ENCODE measurements around the gene SLC25A31. TPM values are rescaled to one million over a fixed set of nuclear protein-coding genes. Genes with fewer than 3 reads are reported as not detected.

The SLC25A31 gene
- total and polyA plus RNA-seq, 10 of the 15 experiments (the other 5 are each of a cell fraction or from before 2014, with no cell fraction given): not detected

- WGBS (ENCODE audit: insufficient coverage, insufficient replicate concordance, low lambda C conversion rate, missing lambda C conversion rate): 58% methylated on average over 2 of the region's 2 CpGs
- Histone ChIP-seq H2AFZ (ENCODE audit: control insufficient read depth, low read depth, low read length) (no peak overlapping the region), H3K9me3 (replicated peaks; ENCODE audit: control insufficient read depth, insufficient read depth, low read length) (no peaks in the 10 kb centered on the region), H3K36me3 (ENCODE audit: control insufficient read depth in 2 of 2, insufficient read depth in 2 of 2, low read length in 1 of 2) (no peaks in the 10 kb centered on the region), H3K27ac (ENCODE audit: control insufficient read depth, insufficient read depth) (no peak overlapping the region), H3K4me2 (ENCODE audit: control insufficient read depth, insufficient read depth) (no peak overlapping the region), H4K20me1 (ENCODE audit: control insufficient read depth, insufficient read depth) (no peaks in the 10 kb centered on the region), H3K4me3 (no peak overlapping the region), H3K9ac (ENCODE audit: control insufficient read depth, insufficient read depth, low read length) (no peak overlapping the region), H3K4me1 (ENCODE audit: control insufficient read depth, insufficient read depth, low read length) (no peaks in the 10 kb centered on the region), H3K79me2 (ENCODE audit: control insufficient read depth, insufficient read depth, low read length) (no peaks in the 10 kb centered on the region), H3K27me3 (replicated peaks in 1 of 2; ENCODE audit: control insufficient read depth in 2 of 2, insufficient read depth in 2 of 2, low read length in 1 of 2) (no peaks in the 10 kb centered on the region; a peak in 1 of 4 replicates)
- DNase-seq (ENCODE audit: low read depth, low spot score) (no peak), FAIRE-seq (no peak), ATAC-seq (no peak)
- SMC1A ChIA-PET (ENCODE audit: uncharacterized antibody, unreplicated experiment): interaction anchor here (5.6 kb wide), 1 partner anchor 128 kb away, joined by 86 read pairs; no protein-coding TSS in a partner anchor
- intact Hi-C loops (cut with micrococcal nuclease; ENCODE audit: unreplicated experiment) (loop anchor here (5.0 kb wide), 1 partner anchor 198 kb away; no protein-coding TSS in a partner anchor), in situ Hi-C loops (cut with MboI) (loop anchor here (5.0 kb wide), 1 partner anchor 133 kb away; no protein-coding TSS in a partner anchor)
- CTCF ChIA-PET: interaction anchor here (6.0 kb wide), 1 partner anchor 130 kb away, joined by 137 read pairs; no protein-coding TSS in a partner anchor
- BruUV-seq (replicated peaks): no TSS peak
- POLR2A ChIA-PET: no interaction called here
- RAD21 ChIA-PET (ENCODE audit: unreplicated experiment): interaction anchor here (4.6 kb wide), 1 partner anchor 129 kb away, joined by 57 read pairs; no protein-coding TSS in a partner anchor
- TF ChIP-seq BCL3 (IDR thresholded peaks at IDR 0.05; ENCODE audit: borderline replicate concordance, insufficient read depth, low read depth, low read length, poor library complexity, severe bottlenecking) (no peak), TCF12 (IDR thresholded peaks at IDR 0.05; ENCODE audit: low read depth, low read length) (no peak), CREM (IDR thresholded peaks at IDR 0.05; ENCODE audit: low read depth) (no peak), RCOR1 (conservative IDR thresholded peaks at IDR 0.05; ENCODE audit: low read depth, low read length) (no peak), MTA3 (IDR thresholded peaks at IDR 0.05; ENCODE audit: borderline replicate concordance, low read length) (no peak), ELK1 (IDR thresholded peaks at IDR 0.05; ENCODE audit: low read depth, low read length) (no peak), ZBTB40 (IDR thresholded peaks at IDR 0.05; ENCODE audit: borderline replicate concordance) (no peak), JUNB (IDR thresholded peaks at IDR 0.05) (no peak), CBFB (IDR thresholded peaks at IDR 0.05; ENCODE audit: low read depth) (no peak), HSF1 (IDR thresholded peaks at IDR 0.05; ENCODE audit: low read depth, low read length) (no peak), RELA (IDR thresholded peaks at IDR 0.05; ENCODE audit: borderline replicate concordance, partially characterized antibody) (no peak), RFX5 (IDR thresholded peaks at IDR 0.05; ENCODE audit: low read depth, low read length) (no peak), SKIL (IDR thresholded peaks at IDR 0.05; ENCODE audit: low read depth, poor library complexity, severe bottlenecking) (no peak), ZNF24 (IDR thresholded peaks at IDR 0.05) (no peak)
Measured at GRCh38 chr4:127734976-127735375, 4.8 kb downstream of the SLC25A31 start.

All from GM12878 (cell line).